ENCODE results near the gene USP14.
"Not testable (repeated sequence)": the region's sequence is repeated elsewhere in the genome, so short reads cannot be mapped to it uniquely, and the experiment has no call there.

Gene USP14

GRCh38 chr18:158128-159036, at the start of gene USP14:
USP14 (plus strand) TSS chr18:158557; CDS start chr18:158699, 142 bp downstream.
- peak; percentile 90 to 96 (median 94) for DNase-seq

- not testable (repeated sequence) for DNase-seq
These were observed 49.7 kb upstream of the USP14 start for GRCh38 chr18:108665-109063.

GRCh38 chr18:109130-109921, 49.0 kb upstream of the USP14 start:
- DNase-seq, result not testable (repeated sequence)

GRCh38 chr18:109922-110261, 48.5 kb upstream of the USP14 start:
- not testable (repeated sequence) for DNase-seq

GRCh38 chr18:110351-111201, 47.8 kb upstream of the USP14 start:
- DNase-seq, result not testable (repeated sequence)

DNA sequence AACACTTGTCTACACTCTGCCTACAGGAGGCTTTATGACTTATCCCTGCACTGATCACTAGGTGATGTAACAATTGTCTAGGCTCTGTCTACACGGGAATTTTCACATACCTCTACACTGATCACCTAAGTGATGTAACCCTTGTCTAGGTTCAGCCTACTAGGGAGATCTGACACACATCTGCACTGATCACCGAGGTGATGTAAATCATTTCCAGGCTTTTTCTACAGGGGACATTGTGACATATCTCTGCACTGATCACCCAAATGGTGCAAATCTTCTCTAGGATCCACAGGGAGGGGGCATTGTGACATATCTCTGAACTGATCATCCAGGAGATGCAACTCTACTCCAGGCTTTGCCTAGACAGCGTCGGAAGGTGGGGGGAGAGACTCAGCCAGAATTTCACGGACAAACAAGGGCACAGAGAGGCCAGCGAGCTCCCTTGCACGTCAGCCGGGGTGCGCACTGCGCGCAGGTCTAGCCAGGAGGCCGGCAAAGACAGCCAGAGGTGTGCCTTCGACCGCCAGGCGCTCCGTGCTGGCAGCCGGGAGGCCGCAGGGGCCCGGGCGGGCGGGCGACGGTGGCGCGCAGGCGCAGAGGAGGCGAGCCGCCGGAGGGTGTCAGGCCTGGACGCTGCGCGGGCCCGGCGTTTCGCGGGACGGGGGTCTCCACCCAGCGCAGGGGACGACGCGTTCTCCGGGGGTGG, 46.9 kb upstream of the USP14 start:
- no peak for DNase-seq

GRCh38 chr18:112015-112733, 46.2 kb upstream of the USP14 start:
- DNase-seq, result not testable (repeated sequence)

- not testable (repeated sequence) for DNase-seq
These were observed 37.7 kb upstream of the USP14 start for GRCh38 chr18:120539-121260.

DNA sequence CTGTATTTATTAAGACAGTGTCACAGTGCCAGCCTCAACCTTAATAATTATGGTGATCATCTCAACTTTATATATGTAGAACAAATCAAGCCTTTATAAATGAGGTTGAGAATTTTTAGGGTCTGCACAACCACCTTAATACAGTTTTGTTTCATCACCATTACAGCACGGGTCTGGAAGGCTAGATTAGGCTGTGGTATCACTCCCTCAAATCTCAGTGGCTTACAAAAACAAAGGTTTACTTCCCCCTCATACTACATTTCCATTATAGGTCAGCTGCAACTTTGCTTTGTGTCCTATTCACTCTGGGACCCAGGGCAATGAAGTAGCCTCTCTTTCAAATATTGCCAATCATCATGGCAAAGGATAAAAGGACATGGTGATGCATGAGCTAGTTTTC, 23.3 kb upstream of the USP14 start:
- no peak for DNase-seq

GRCh38 chr18:136433-136832, 21.9 kb upstream of the USP14 start:
- DNase-seq, result peak in 5 of 6 experiments; percentile 1 to 43 (median 18)

DNA sequence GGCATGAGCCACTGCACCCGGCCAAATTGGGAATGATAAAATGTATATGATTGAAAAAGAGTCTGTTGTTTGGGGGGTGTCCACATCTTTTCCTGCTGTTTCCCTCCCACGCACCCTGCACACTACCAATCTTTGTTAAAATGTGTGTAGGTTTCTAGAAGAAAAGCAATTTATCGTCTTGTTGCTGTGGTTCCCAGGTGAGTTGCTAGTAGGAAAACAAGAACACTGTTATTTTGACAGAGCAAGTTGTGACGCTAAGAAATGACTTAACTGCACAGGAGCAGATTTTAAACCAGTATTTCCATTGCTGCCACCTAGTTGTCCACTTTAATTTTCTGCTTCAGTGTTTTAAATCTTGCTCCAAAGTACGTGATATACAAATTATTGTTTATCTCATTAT, 21.0 kb upstream of the USP14 start:
- no peak for DNase-seq

GRCh38 chr18:140670-141266, 17.6 kb upstream of the USP14 start:
- no peak for DNase-seq

DNA sequence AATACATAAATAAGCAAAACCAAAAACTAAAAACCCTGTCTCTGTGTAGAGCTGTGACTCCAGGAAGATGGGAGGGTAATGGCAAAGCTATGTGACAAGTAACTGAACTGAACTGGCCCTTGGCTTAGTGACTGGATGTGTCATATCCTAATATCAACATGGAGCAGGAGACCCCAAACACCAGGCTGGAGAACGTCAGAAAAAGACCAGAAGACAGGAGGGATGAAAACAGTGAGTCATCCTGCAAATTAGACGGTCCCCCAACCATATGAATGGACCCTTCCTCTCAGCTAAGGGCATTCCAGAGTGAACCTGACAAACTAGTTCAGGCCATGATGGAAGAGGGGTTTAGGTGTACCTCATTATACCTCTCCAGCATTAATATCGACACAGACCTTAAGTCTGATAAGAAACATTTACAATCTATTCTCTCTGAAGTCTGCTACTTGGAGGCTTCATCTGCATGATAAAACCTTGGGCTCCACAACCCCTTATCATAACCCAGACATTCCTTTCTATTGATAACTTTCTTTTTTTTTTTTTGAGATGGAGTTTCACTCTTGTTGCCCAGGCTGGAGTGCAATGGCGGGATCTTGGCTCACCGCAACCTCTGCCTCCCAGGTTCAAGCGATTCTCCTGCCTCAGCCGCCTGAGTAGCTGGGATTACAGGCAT, 15.6 kb upstream of the USP14 start:
- DNase-seq, result not testable (repeated sequence)

DNA sequence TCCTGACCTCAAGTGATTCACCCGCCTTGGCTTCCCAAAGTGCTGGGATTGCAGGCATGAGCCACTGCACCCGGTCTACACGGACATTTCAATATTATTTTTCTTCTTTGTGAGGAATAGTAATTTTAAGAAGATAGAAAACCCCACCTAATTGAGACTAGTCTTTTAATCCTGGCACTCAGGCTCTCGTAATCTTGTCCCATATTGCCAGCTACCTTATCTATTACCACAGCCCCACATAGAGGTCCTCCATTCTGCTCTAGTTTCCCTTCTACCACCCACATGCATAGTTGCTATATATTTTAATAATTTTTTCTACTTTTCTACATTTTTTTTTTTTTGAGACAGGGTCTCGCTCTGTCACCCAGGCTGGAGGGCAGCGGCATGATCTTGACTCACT, 9.5 kb upstream of the USP14 start:
- no peak for DNase-seq

DNA sequence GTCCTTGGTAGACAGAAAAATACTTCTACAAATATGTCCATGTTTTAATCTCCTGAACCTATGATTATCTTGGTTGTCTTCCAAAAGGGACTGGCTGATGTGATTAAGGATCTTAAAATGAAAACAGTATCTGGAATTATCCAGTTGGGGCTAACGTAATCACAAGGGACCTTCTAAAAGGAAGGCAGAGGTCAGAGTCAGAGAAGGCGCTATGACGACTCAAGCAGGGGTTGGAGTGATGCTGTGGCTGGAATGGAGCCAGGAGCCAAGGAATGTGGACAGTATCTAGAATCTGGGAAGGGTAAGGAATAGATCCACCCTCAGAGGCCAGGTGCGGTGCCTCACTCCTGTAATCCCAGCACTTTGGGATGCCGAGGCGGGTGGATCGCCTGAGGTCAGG, 4.2 kb upstream of the USP14 start:
- no peak for DNase-seq

DNA sequence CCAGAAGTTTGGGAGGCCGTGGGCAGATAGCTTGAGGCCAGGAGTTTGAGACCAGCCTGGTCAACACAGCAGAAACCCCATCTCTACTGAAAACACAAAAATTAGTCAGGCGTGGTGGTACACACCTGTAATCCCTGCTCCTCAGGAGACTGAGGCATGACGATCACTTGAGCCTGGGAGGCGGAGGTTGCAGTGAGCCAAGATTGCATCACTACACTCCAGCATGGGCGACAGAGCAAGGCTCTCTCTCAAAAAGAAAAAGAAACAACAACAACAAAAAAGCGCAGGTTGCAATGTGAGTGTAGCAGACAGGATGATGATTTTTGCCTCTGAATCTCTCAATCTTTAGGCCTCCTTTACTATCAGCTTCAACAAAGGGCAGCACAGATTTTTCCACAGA, 2.7 kb upstream of the USP14 start:
- DNase-seq, result no peak

- no peak for DNase-seq
These were observed 1.7 kb upstream of the USP14 start for GRCh38 chr18:156514-157230.

GRCh38 chr18:159037-159652, 788 bp downstream of the USP14 start:
- DNase-seq, result peak in 1 of 6 experiments; percentile 33

DNA sequence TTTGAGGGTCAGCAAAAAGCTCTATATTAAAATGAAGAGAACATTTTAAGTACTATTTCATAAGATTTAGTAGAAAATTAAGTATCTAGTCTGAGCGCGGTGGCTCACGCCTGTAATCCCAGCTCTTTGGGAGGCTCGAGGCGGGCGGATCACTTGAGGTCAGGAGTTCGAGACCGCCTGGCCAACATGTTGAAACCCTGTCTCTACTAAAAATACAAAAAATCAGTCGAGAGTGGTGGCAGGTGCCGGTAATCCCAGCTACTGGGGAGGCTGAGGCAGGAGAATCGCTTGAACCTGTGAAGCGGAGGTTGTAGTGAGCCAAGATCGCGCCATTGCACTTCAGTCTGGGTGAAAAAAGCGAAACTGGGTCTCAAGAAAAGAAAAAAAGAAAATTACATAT, 1.6 kb downstream of the USP14 start:
- DNase-seq, result no peak

Data from stimulated activated naive CD4-positive, alpha-beta T cell (primary cell).